Body of pancreas (tissue), 4 donors: ENCODE results near the gene MMUT. TPM values are rescaled to one million over a fixed set of nuclear protein-coding genes. Genes with fewer than 3 reads are reported as not detected.
A peak's percentile ranks its signal among the peaks of the same experiment; 100 is the strongest.
"Not testable (repeated sequence)": the region's sequence is repeated elsewhere in the genome, so short reads cannot be mapped to it uniquely, and the experiment has no call there.

ENCODE experiments used
- ATAC-seq: fragments of 150-250 bp; one replicate; pipeline ENCODE4 v1.9.1; 2016
- DNase-seq, 4 donors: peaks; one replicate each; pipeline ENCODE4 v3.0.0-alpha.2; 2019
- H3K27ac ChIP-seq, 4 donors: fragments of 200-600 bp; sonication (generic); 1 replicate in 3 of 4; 2 replicates in 1 of 4; pipeline versions ENCODE4 v1.5.1 to v1.6.1; 2016 to 2019; ENCODE audit warnings: mild to moderate bottlenecking in 1 of 4, mixed read lengths in 1 of 4, moderate library complexity in 1 of 4
- H3K27me3 ChIP-seq, 2 donors: fragments of 200-600 bp; sonication (generic); one replicate each; pipeline ENCODE4 v1.6.0; 2016; ENCODE audit warnings: mild to moderate bottlenecking in 1 of 2
- H3K36me3 ChIP-seq, 2 donors: fragments of 200-600 bp; sonication (generic); replicated peaks in 1 of 2; 2 replicates each; pipeline ENCODE4 v1.5.1; 2016; ENCODE audit warnings: low read depth in 2 of 2; ENCODE audit not compliant: insufficient read depth in 1 of 2
- H3K4me1 ChIP-seq: fragments of 200-600 bp; sonication (generic); one replicate; pipeline ENCODE4 v1.6.0; 2016
- H3K4me3 ChIP-seq, 2 donors: fragments of 200-600 bp; sonication (generic); 1 replicate in 1 of 2; 2 replicates in 1 of 2; pipeline ENCODE4 v1.5.1; 2016 to 2019
- H3K9me3 ChIP-seq, 3 donors: fragments of 200-600 bp; sonication (generic); 1 replicate in 2 of 3; 2 replicates in 1 of 3; pipeline ENCODE4 v1.5.1; 2016
- CTCF ChIP-seq, 7 experiments: fragments of 450-650 bp in 4 of 7; fragments of 200-600 bp in 3 of 7; sonication (generic) in 3 of 7; IDR thresholded peaks; one replicate each; pipeline ENCODE4 v1.5.1; 2016 to 2019; ENCODE audit warnings: antibody characterized with exemption in 7 of 7
- POLR2A ChIP-seq, 3 donors: fragments of 450-650 bp; IDR thresholded peaks; one replicate each; pipeline ENCODE4 v1.6.1; 2016; ENCODE audit warnings: antibody characterized with exemption in 3 of 3, mild to moderate bottlenecking in 2 of 3
- WGBS, 2 donors: methylation state at CpG; one replicate each; pipeline ENCODE4 v1.1.5; 2017; 5-methylcytosine and 5-hydroxymethylcytosine counted together
- intact Hi-C: fragments of 100-400 bp; cut with DNase I; formaldehyde crosslinking; loops from one replicate; pipeline ENCODE4 v1.15.1; 2023
- total RNA-seq, 2 donors: library from RNA; depleted of rRNA; stranded (reverse); fragments of >200 nt; gene quantifications; one replicate each; pipeline ENCODE4 v1.1.0, GENCODE V29; 2016

Gene MMUT
- total RNA-seq, 2 donors from 2014 or later: 8.3 to 10.5 TPM

DNA sequence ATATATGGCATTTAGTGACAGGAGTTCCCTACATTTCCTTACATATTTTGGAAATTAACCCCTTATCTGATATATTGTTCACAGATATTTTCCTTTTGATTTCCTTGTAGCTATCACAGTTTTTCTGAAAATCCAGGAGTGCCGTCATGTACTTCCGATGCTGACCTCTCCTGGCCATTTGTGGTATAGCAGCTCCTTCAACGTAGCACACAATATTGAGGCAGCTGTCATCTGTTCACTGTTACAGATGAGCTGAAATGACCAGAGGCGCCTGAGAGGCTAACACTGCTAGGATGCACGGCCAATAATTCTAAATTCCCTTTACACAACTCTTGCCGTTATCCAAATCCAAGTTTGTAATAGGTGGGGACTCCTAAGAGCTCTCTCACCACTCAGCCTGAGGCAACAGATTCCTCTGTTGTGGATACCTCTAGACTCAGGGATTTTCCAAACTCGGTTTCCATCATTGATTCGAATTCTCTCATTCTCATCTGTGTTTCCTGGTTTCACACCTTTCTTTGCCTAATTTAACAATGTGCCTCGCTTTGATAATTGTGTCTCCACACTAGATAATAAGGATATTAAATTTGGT is 53.0 kb downstream of the MMUT start:
- intact Hi-C loops: no loop called here
- H3K27ac ChIP-seq: no peak overlapping the region
- H3K36me3 ChIP-seq: no peaks in the 10 kb centered on the region
- ATAC-seq (peak; percentile 86), DNase-seq (peak; percentile 75 to 86 (median 80))
- 15 to 17% methylated on average over 9 of the region's 9 CpGs for WGBS, 2 donors
- no peaks in the 10 kb centered on the region for H3K4me1 ChIP-seq
- no peak overlapping the region for H3K4me3 ChIP-seq
- TF ChIP-seq CTCF (IDR thresholded peaks at IDR 0.05) (peak; percentile 54 to 85 (median 81)), POLR2A (IDR thresholded peaks at IDR 0.05) (no peak)
- H3K27me3 ChIP-seq: no peaks in the 10 kb centered on the region
- H3K9me3 ChIP-seq: no peaks in the 10 kb centered on the region

- Histone ChIP-seq H3K36me3 (no peaks in the 10 kb centered on the region), H3K27me3 (no peaks in the 10 kb centered on the region), H3K4me1 (no peaks in the 10 kb centered on the region), H3K9me3 (no peaks in the 10 kb centered on the region), H3K4me3 (no peak overlapping the region), H3K27ac (no peak overlapping the region)
- ATAC-seq (no peak), DNase-seq (no peak)
- intact Hi-C loops: no loop called here
- TF ChIP-seq CTCF (IDR thresholded peaks at IDR 0.05) (no peak), POLR2A (IDR thresholded peaks at IDR 0.05) (no peak)
- WGBS, 2 donors: 73 to 75% methylated on average over 5 of the region's 5 CpGs
Observed at GRCh38 chr6:49406250-49406970, 56.6 kb downstream of the MMUT start.

DNA sequence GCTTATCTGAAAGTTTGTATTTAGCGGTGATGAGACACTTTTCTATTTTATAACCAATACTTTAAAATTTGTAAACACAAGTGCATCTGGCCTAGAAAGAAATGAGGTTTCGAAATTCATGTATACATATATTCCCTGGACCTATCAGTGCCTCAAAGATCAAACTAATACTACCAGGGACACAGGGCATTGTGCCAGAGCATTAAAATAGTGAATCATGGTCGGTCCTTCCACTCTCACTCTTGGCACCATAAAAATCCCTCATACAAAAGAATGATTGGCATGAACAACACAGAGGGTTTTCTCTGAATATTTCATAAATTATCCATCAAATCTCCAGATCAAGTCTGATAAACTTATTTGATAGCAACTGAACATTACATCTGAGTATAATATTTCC is 62.0 kb downstream of the MMUT start:
- H3K36me3 ChIP-seq: no peaks in the 10 kb centered on the region
- ATAC-seq (no peak), DNase-seq (no peak)
- H3K4me1 ChIP-seq: no peaks in the 10 kb centered on the region
- 65% methylated on average over 3 of the region's 3 CpGs for WGBS, 2 donors
- TF ChIP-seq CTCF (IDR thresholded peaks at IDR 0.05) (no peak), POLR2A (IDR thresholded peaks at IDR 0.05) (no peak)
- no peak overlapping the region for H3K4me3 ChIP-seq
- intact Hi-C loops: no loop called here
- H3K9me3 ChIP-seq: no peaks in the 10 kb centered on the region
- H3K27me3 ChIP-seq: no peaks in the 10 kb centered on the region
- no peak overlapping the region for H3K27ac ChIP-seq

DNA sequence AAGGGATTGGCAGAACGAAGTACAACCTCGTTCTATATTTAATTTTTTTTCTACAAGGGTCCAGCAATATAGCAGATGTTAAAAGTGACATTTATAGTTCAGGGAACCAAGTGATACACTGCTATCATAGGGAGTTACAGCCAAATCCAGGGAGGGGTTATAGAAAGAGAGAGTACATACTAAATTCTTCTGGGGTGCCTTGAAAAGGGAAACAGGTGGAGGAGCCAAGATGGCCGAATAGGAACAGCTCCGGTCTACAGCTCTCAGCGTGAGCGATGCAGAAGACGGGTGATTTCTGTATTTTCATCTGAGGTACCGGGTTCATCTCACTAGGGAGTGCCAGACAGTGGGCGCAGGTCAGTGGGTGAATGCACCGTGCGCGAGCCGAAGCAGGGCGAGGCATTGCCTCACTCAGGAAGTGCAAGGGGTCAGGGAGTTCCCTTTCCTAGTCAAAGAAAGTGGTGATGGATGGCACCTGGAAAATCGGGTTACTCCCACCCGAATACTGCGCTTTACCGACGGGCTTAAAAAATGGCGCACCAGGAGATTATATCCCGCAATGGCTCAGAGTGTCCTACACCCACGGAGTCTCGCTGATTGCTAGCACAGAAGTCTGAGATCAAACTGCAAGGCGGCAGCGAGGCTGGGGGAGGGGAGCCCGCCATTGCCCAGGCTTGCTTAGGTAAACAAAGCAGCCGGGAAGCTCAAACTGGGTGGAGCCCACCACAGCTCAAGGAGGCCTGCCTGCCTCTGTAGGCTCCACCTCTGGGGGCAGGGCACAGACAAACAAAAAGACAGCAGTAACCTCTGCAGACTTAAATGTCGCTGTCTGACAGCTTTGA is 76.2 kb downstream of the MMUT start:
- intact Hi-C loops, H3K4me3 ChIP-seq, H3K9me3 ChIP-seq, DNase-seq, ATAC-seq, H3K27me3 ChIP-seq, H3K36me3 ChIP-seq, H3K4me1 ChIP-seq, H3K27ac ChIP-seq: not testable (repeated sequence)
- 77 to 86% methylated on average over 24 to 27 of the region's 28 CpGs for WGBS, 2 donors

DNA sequence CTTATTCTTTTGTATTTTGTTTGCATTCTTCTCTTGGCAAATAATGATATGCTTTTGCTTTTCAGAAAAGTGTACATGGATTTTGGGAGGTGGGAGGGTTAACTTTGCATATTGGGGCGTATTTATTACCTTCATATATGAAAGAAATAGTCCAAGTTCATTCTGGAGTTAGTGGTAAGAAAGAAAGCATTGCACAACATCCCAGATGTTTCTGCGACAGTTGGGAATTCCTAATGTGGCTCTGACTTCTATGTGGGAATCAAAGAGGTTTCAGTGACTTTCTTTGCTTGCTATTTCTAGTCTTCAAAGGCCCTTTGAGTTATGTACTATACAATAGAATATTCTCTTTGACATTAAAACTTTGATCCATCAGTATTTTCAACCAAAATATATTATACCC is 78.1 kb downstream of the MMUT start:
- TF ChIP-seq CTCF (IDR thresholded peaks at IDR 0.05) (no peak), POLR2A (IDR thresholded peaks at IDR 0.05) (no peak)
- H3K27me3 ChIP-seq: no peaks in the 10 kb centered on the region
- no peak overlapping the region for H3K4me3 ChIP-seq
- no peaks in the 10 kb centered on the region for H3K4me1 ChIP-seq
- intact Hi-C loops: no loop called here
- DNase-seq: no peak
- no peak for ATAC-seq
- 65 to 69% methylated on average over 2 of the region's 2 CpGs for WGBS, 2 donors
- no peaks in the 10 kb centered on the region for H3K9me3 ChIP-seq
- no peak overlapping the region for H3K27ac ChIP-seq
- no peaks in the 10 kb centered on the region for H3K36me3 ChIP-seq
